ENCODE measurements around the gene PCDHGB6.
"Not testable (repeated sequence)": the region's sequence is repeated elsewhere in the genome, so short reads cannot be mapped to it uniquely, and the experiment has no call there.

Gene PCDHGB6

DNA sequence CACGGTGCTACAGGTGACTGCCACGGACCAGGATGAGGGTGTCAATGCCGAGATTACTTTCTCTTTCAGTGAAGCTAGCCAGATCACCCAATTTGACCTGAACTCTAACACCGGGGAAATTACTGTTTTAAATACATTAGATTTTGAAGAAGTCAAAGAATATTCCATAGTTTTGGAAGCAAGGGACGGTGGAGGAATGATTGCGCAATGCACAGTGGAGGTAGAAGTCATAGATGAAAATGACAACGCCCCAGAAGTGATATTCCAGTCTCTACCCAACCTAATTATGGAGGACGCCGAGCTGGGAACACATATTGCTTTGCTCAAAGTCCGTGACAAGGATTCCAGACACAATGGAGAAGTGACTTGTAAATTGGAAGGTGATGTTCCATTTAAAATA lies 19.2 kb upstream of the PCDHGB6 start:
- no peak for DNase-seq (ENCODE audit: low read depth)

DNA sequence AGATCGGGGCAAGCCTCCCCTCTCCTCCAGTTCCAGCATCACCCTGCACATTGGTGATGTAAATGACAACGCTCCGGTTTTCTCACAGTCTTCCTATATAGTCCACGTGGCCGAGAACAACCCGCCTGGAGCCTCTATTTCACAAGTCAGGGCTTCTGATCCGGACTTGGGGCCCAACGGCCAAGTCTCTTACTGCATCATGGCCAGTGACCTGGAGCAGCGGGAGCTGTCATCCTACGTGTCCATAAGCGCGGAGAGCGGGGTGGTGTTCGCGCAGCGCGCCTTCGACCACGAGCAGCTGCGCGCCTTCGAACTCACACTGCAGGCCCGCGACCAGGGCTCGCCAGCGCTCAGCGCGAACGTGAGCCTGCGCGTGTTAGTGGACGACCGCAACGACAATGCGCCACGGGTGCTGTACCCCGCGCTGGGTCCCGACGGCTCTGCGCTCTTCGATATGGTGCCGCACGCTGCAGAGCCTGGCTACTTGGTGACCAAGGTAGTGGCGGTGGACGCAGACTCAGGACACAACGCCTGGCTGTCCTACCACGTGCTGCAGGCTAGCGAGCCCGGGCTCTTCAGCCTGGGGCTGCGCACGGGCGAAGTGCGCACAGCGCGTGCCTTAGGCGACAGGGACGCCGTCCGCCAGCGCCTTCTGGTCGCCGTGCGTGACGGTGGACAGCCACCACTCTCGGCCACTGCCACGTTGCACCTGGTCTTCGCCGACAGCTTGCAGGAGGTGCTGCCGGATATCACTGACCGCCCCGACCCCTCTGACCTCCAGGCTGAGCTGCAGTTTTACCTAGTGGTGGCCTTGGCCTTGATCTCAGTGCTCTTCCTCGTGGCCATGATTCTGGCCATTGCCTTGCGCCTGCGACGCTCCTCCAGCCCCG lies 18.4 kb upstream of the PCDHGB6 start:
- DNase-seq (ENCODE audit: low read depth), result no peak

- no peak for DNase-seq (ENCODE audit: low read depth)
Measured at GRCh38 chr5:141392429-141393198, 15.2 kb upstream of the PCDHGB6 start, which contains the start of gene PCDHGA8. PCDHGA8 (plus strand) TSS chr5:141392633; CDS start chr5:141392814, 181 bp downstream.

- DNase-seq (ENCODE audit: low read depth), result no peak
Measured at GRCh38 chr5:141393267-141393666, 14.6 kb upstream of the PCDHGB6 start.

- DNase-seq (ENCODE audit: low read depth), result not testable (repeated sequence)
Measured at GRCh38 chr5:141394401-141395187, 13.2 kb upstream of the PCDHGB6 start.

GRCh38 chr5:141397756-141398551 lies 9.9 kb upstream of the PCDHGB6 start, which contains the start of gene PCDHGB5:
PCDHGB5 (plus strand) TSS chr5:141397947; CDS start chr5:141398128, 181 bp downstream.
- DNase-seq (ENCODE audit: low read depth), result not testable (repeated sequence)

GRCh38 chr5:141398608-141399007 lies 9.2 kb upstream of the PCDHGB6 start:
- no peak for DNase-seq (ENCODE audit: low read depth)

- DNase-seq (ENCODE audit: low read depth), result no peak
Measured at GRCh38 chr5:141399555-141400258, 8.1 kb upstream of the PCDHGB6 start.

DNA sequence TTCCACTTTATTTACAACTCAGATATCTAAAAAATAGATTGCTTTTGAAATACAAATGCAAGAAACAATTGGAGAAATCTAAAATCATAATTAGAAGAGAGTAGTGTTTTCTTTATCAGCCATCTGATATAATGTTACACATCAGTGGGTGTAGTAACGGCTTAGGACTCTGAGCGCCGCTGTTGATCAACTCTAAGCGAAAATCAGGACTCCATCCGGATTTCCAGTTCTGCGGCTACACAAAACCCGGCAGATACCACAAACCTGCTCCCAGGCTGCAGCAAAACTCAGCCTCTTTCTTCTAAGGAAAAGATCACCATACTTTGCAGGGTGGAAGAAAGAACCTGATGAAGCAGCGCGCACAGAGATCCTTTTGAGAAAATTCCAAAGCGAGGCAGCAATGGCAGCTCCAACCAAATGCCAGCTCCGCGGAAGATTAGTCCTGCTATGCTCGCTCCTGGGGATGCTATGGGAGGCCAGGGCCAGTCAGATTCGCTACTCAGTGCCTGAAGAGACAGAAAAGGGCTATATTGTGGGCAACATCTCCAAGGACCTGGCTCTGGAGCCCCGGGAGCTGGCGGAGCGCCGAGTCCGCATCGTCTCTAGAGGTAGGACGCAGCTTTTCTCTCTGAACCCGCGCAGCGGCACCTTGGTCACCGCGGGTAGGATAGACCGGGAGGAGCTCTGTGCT lies 5.1 kb upstream of the PCDHGB6 start, which contains the start of gene PCDHGA9:
PCDHGA9 (plus strand) TSS at position 226 of the 691 bp plus-strand sequence; CDS start at position 401, 175 bp downstream.
- no peak for DNase-seq (ENCODE audit: low read depth)

DNA sequence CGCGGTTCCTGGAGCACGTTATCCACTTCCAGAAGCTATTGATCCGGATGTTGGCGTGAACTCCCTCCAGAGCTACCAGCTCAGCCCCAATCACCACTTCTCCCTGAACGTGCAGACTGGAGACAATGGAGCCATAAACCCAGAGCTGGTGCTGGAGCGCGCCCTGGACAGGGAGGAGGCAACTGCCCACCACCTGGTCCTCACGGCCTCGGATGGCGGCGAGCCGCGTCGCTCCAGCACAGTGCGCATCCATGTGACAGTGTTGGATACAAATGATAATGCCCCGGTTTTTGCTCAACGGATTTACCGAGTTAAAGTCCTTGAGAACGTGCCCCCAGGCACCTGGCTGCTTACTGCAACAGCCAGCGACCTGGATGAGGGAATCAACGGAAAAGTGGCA lies 4.4 kb upstream of the PCDHGB6 start:
- DNase-seq (ENCODE audit: low read depth), result no peak

DNA sequence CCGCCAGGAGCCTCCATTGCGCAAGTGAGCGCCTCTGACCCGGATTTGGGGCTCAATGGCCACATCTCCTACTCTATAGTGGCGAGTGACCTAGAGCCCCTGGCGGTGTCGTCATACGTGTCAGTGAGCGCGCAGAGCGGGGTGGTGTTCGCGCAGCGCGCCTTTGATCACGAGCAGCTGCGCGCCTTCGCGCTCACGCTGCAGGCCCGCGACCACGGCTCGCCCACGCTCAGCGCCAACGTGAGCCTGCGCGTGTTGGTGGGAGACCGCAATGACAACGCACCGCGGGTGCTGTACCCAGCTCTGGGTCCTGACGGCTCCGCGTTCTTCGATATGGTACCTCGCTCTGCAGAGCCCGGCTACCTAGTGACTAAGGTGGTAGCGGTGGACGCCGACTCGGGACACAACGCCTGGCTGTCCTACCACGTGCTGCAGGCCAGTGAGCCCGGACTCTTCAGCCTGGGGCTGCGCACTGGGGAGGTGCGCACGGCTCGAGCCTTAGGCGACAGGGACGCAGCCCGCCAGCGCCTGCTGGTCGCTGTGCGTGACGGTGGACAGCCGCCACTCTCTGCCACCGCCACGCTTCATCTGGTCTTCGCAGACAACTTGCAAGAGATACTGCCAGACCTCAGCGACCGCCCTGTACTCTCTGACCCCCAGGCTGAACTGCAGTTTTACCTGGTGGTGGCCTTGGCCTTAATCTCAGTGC lies 1.9 kb downstream of the PCDHGB6 start:
- no peak for DNase-seq (ENCODE audit: low read depth)

DNA sequence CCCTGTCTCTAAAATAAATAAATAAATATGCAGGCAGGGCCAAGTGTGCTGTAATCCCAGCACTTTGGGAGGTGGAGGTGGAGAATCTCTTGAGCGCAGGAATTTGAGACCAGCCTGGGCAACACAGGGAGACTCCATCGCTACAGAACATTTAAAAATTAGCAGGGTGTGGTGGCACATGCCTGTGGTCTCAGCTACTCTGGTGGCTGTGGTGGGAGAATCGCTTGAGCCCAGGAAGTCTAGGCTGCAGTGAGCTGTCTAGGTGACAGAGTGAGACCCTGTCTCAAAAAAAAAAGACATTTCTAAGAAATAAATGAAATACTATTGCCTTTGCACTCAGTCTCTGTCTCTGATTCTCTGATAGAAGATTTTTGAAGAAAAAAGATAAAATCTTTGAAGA lies 3.8 kb downstream of the PCDHGB6 start:
- DNase-seq (ENCODE audit: low read depth), result no peak

DNA sequence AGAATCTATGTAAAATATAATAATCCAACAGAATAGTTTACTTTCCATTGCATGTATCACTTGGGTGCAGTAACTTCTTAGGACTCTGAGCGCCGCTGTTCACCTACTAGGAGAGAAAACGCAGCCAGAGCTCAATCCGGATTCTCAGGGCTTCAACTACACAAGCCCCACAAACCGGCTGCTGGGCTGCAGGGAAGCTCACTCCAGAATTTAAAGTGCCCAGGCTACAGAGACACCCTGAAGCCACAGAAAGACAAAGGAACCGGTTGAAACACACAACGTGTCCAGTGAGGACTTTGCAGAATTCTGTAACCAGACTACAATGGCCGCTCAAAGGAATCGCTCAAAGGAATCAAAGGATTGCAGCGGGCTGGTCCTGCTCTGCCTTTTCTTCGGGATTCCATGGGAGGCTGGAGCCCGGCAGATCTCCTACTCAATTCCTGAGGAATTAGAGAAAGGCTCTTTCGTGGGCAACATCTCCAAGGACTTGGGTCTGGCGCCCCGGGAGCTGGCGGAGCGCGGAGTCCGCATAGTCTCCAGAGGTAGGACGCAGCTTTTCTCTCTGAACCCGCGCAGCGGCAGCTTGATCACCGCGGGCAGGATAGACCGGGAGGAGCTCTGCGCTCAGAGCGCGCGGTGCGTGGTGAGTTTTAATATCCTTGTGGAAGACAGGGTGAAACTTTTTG lies 5.2 kb downstream of the PCDHGB6 start, which contains the start of gene PCDHGA10:
PCDHGA10 (plus strand) TSS at position 134 of the 686 bp plus-strand sequence; CDS start at position 323, 189 bp downstream.
- peak; percentile 29 for DNase-seq (ENCODE audit: low read depth)

DNA sequence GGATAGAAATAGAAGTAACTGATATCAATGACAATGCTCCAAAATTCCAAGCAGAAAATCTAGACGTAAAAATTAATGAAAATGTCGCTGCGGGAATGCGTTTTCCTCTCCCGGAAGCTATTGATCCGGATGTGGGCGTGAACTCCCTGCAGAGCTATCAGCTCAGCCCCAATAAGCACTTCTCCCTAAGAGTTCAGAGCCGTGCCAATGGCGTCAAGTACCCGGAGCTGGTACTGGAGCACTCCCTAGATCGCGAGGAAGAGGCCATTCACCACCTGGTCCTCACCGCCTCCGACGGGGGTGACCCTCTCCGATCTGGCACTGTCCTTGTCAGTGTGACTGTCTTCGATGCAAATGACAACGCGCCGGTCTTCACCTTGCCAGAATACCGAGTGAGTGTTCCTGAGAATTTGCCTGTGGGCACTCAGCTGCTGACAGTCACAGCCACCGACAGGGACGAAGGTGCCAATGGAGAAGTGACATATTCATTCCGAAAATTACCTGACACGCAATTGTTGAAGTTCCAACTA lies 5.8 kb downstream of the PCDHGB6 start:
- DNase-seq (ENCODE audit: low read depth), result no peak

DNA sequence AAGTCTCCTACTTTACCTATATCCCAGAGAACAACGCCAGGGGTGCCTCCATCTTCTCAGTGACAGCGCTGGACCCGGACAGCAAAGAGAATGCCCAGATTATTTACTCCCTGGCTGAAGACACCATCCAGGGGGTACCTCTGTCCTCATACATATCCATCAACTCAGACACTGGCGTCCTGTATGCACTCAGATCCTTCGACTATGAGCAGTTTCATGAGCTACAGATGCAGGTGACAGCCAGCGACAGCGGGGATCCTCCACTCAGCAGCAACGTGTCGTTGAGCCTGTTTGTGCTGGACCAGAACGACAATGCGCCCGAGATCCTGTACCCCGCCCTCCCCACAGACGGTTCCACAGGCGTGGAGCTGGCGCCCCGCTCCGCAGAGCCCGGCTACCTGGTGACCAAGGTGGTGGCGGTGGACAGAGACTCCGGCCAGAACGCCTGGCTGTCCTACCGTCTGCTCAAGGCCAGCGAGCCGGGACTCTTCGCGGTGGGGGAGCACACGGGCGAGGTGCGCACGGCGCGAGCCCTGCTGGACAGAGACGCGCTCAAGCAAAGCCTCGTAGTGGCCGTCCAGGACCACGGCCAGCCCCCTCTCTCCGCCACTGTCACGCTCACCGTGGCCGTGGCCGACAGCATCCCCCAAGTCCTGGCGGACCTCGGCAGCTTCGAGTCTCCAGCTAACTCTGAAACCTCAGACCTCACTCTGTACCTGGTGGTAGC lies 6.9 kb downstream of the PCDHGB6 start:
- DNase-seq (ENCODE audit: low read depth), result not testable (repeated sequence)

- DNase-seq (ENCODE audit: low read depth), result not testable (repeated sequence)
Measured at GRCh38 chr5:141415275-141415618, 7.4 kb downstream of the PCDHGB6 start.

GRCh38 chr5:141417494-141418172 lies 9.8 kb downstream of the PCDHGB6 start, which contains the start of gene PCDHGB7:
PCDHGB7 (plus strand) TSS chr5:141417677; CDS start chr5:141417860, 183 bp downstream.
- not testable (repeated sequence) for DNase-seq (ENCODE audit: low read depth)

Measured in stimulated activated CD8-positive, alpha-beta memory T cell treated with anti-CD3 and anti-CD28 coated beads, Interleukin-15, amount 100 ng/mL, for 1 hour (primary cell).